H1 (cell line): ENCODE measurements around the gene GDF9. TPM values are rescaled to one million over a fixed set of nuclear protein-coding genes. Genes with fewer than 3 reads are reported as not detected.

Experiments used
- BACH1 ChIP-seq: IDR thresholded peaks from 2 replicates; pipeline ENCODE4 v1.6.1; 2012; ENCODE audit warnings: low read length, improper control_type of control experiment
- BCL11A ChIP-seq, 2 experiments: IDR thresholded peaks; one replicate each; pipeline ENCODE4 v1.6.1; 2011; ENCODE audit warnings: low read depth in 2 of 2, low read length in 2 of 2, mild to moderate bottlenecking in 2 of 2
- KDM1A ChIP-seq: fragments of 200-600, 300-600 bp; sonication (generic); IDR thresholded peaks from 2 replicates; pipeline ENCODE4 v1.7.1; 2016; ENCODE audit warnings: mild to moderate bottlenecking, low read length, borderline replicate concordance
- KDM5A ChIP-seq: fragments of 200-600 bp; IDR thresholded peaks from 2 replicates; pipeline ENCODE4 v1.7.1; 2012; ENCODE audit warnings: mild to moderate bottlenecking, low read length, inconsistent platforms, mixed read lengths
- POLR2A ChIP-seq, 2 experiments: IDR thresholded peaks; 1 replicate in 1 of 2; 2 replicates in 1 of 2; pipeline ENCODE4 v1.6.1; 2011; ENCODE audit warnings: low read depth in 2 of 2, low read length in 2 of 2, mild to moderate bottlenecking in 2 of 2; ENCODE audit errors: control extremely low read depth in 1 of 2
- RAD21 ChIP-seq, 2 experiments: IDR thresholded peaks in 1 of 2; conservative IDR thresholded peaks in 1 of 2; 2 replicates each; pipeline ENCODE4 v1.6.1; 2011; ENCODE audit warnings: low read depth in 2 of 2, low read length in 2 of 2, improper control_type of control experiment in 1 of 2, inconsistent platforms in 1 of 2, mild to moderate bottlenecking in 1 of 2, moderate library complexity in 1 of 2
- RNF2 ChIP-seq: fragments of 200-900, 300-1000 bp; sonication (generic); IDR thresholded peaks from 2 replicates; pipeline ENCODE4 v1.7.1; 2016; ENCODE audit warnings: borderline replicate concordance, low read depth, mild to moderate bottlenecking, antibody characterized with exemption, low read length; ENCODE audit not compliant: poor library complexity, severe bottlenecking; ENCODE audit errors: missing control alignments
- SAP30 ChIP-seq: fragments of 300-600 bp; sonication (generic); IDR thresholded peaks from 2 replicates; pipeline ENCODE4 v1.7.1; 2012; ENCODE audit warnings: low read length, moderate library complexity, mild to moderate bottlenecking, inconsistent platforms; ENCODE audit not compliant: insufficient read depth, insufficient replicate concordance
- polyA plus RNA-seq, 7 experiments: library from polyadenylated mRNA; depleted of rRNA in 3 of 7; stranded (reverse) in 5 of 7; unstranded in 2 of 7; fragments of >200 nt in 5 of 7; fragments of 200-250 nt in 2 of 7; gene quantifications; 1 replicate in 5 of 7; 2 replicates in 1 of 7; 4 replicates in 1 of 7; pipeline versions ENCODE4 v1.2.1 to v1.2.3, GENCODE V29; 2011 to 2013; ENCODE audit warnings: missing spikeins in 2 of 7, mixed read lengths in 2 of 7
- total RNA-seq: library from RNA; stranded (reverse); fragmentation: NEBNext Ultra II Directional; extraction: Animal tissue kit (Norgen Biotek cat#: 25700); gene quantifications from 2 replicates; pipeline ENCODE4 v1.2.1, GENCODE V29; 2021
- TF ChIP-seq, protein P1 (sequence below), 3 experiments: IDR thresholded peaks; 1 replicate in 2 of 3; 2 replicates in 1 of 3; pipeline versions ENCODE4 v1.5.1 to v1.6.1; 2011; ENCODE audit warnings: low read length in 3 of 3, mild to moderate bottlenecking in 3 of 3, inconsistent platforms in 2 of 3, low read depth in 1 of 3, moderate library complexity in 1 of 3; ENCODE audit not compliant: insufficient read depth in 1 of 3; ENCODE audit errors: control extremely low read depth in 1 of 3
- TF ChIP-seq, protein P2 (sequence below): IDR thresholded peaks from 2 replicates; pipeline ENCODE4 v1.6.1; 2012; ENCODE audit warnings: inconsistent platforms

Gene GDF9
- total and polyA plus RNA-seq, 2 of the 8 experiments (the other 6 are each of a cell fraction or from before 2014, with no cell fraction given): 0.14 TPM; not detected in 1

- TF ChIP-seq, protein P1, sequence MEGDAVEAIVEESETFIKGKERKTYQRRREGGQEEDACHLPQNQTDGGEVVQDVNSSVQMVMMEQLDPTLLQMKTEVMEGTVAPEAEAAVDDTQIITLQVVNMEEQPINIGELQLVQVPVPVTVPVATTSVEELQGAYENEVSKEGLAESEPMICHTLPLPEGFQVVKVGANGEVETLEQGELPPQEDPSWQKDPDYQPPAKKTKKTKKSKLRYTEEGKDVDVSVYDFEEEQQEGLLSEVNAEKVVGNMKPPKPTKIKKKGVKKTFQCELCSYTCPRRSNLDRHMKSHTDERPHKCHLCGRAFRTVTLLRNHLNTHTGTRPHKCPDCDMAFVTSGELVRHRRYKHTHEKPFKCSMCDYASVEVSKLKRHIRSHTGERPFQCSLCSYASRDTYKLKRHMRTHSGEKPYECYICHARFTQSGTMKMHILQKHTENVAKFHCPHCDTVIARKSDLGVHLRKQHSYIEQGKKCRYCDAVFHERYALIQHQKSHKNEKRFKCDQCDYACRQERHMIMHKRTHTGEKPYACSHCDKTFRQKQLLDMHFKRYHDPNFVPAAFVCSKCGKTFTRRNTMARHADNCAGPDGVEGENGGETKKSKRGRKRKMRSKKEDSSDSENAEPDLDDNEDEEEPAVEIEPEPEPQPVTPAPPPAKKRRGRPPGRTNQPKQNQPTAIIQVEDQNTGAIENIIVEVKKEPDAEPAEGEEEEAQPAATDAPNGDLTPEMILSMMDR (IDR thresholded peaks at IDR 0.05; ENCODE audit: control extremely low read depth in 1 of 3, insufficient read depth in 1 of 3, low read depth in 1 of 3, low read length in 3 of 3): no peak
- TF ChIP-seq RNF2: no peak
- TF ChIP-seq SAP30: no peak
- TF ChIP-seq BCL11A (IDR thresholded peaks at IDR 0.05; ENCODE audit: low read depth in 2 of 2, low read length in 2 of 2): no peak
- TF ChIP-seq RAD21 (IDR thresholded peaks at IDR 0.05 in 1 of 2, conservative IDR thresholded peaks at IDR 0.05 in 1 of 2; ENCODE audit: low read depth in 2 of 2, low read length in 2 of 2): peak in 1 of 2 experiments; percentile 8; a peak in 1 of 4 replicates
- TF ChIP-seq, protein P2, sequence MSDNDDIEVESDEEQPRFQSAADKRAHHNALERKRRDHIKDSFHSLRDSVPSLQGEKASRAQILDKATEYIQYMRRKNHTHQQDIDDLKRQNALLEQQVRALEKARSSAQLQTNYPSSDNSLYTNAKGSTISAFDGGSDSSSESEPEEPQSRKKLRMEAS: peak; percentile 98
- TF ChIP-seq KDM5A: no peak
- TF ChIP-seq BACH1: no peak
- TF ChIP-seq POLR2A (IDR thresholded peaks at IDR 0.05; ENCODE audit: control extremely low read depth in 1 of 2, low read depth in 2 of 2, low read length in 2 of 2): no peak
- TF ChIP-seq KDM1A: no peak
Observed at GRCh38 chr5:132814503-132815294, 51.6 kb downstream of the GDF9 start (continued).
